ENCODE results near the gene ATF6. TPM values are rescaled to one million over a fixed set of nuclear protein-coding genes. Genes with fewer than 3 reads are reported as not detected.

The ATF6 gene
- total RNA-seq, 2 experiments from 2014 or later = 16.2 to 17.1 TPM

DNA sequence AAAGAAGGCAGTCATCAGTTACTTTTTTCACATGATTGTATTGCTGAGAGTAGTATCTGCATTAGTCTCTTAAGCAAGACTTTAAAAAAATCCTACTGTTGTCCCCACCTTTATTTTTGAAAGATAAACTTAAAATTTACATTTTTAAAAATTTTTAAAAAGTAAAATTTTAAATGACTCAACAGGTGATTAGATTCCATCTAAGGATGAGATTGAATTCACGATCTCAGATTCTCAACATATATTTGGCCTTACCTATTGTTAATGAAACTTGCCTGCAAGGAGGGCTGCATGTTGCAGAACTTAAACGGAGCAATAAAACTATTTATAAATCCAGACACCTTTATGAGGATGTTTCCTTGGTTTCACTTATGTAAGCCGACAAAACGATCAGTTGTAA, 182.3 kb downstream of the ATF6 start:
- peaks cover 2% of the 10 kb centered on the region for H3K4me1 ChIP-seq (ENCODE audit: insufficient read depth, low read length)
- no peak overlapping the region for H3K27ac ChIP-seq (ENCODE audit: low read depth in 1 of 2, low read length in 2 of 2)
- no peak overlapping the region for H3K4me3 Mint-ChIP-seq
- intact Hi-C loops (cut with DNase I, micrococcal nuclease) = no loop called here
- no peaks in the 10 kb centered on the region for H3K27me3 ChIP-seq (ENCODE audit: control insufficient read depth in 1 of 2, insufficient read depth in 2 of 2, low read length in 2 of 2)
- H3K27me3 Mint-ChIP-seq = no peaks in the 10 kb centered on the region
- peaks cover 39% of the 10 kb centered on the region for H3K4me1 Mint-ChIP-seq (ENCODE audit: low read depth)
- no peaks in the 10 kb centered on the region for H3K9me3 ChIP-seq (ENCODE audit: control insufficient read depth in 1 of 2, insufficient read depth in 1 of 2, low read length in 2 of 2)
- no peak overlapping the region for H3K4me3 ChIP-seq (ENCODE audit: low read length)
- no peaks in the 10 kb centered on the region for H3K9me3 Mint-ChIP-seq
- H3K36me3 ChIP-seq (ENCODE audit: insufficient read depth, low read length) = peaks cover 7% of the 10 kb centered on the region
- CTCF ChIA-PET = no interaction called here
- ATAC-seq (ENCODE audit: poor library complexity) = no peak
- peaks cover 42% of the 10 kb centered on the region for H3K36me3 Mint-ChIP-seq (ENCODE audit: low read depth)
- TF ChIP-seq, protein P1, sequence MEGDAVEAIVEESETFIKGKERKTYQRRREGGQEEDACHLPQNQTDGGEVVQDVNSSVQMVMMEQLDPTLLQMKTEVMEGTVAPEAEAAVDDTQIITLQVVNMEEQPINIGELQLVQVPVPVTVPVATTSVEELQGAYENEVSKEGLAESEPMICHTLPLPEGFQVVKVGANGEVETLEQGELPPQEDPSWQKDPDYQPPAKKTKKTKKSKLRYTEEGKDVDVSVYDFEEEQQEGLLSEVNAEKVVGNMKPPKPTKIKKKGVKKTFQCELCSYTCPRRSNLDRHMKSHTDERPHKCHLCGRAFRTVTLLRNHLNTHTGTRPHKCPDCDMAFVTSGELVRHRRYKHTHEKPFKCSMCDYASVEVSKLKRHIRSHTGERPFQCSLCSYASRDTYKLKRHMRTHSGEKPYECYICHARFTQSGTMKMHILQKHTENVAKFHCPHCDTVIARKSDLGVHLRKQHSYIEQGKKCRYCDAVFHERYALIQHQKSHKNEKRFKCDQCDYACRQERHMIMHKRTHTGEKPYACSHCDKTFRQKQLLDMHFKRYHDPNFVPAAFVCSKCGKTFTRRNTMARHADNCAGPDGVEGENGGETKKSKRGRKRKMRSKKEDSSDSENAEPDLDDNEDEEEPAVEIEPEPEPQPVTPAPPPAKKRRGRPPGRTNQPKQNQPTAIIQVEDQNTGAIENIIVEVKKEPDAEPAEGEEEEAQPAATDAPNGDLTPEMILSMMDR (IDR thresholded peaks at IDR 0.05) = no peak
- H3K27ac Mint-ChIP-seq = no peak overlapping the region
- DNase-seq = no peak
- POLR2A ChIA-PET = no interaction called here

DNA sequence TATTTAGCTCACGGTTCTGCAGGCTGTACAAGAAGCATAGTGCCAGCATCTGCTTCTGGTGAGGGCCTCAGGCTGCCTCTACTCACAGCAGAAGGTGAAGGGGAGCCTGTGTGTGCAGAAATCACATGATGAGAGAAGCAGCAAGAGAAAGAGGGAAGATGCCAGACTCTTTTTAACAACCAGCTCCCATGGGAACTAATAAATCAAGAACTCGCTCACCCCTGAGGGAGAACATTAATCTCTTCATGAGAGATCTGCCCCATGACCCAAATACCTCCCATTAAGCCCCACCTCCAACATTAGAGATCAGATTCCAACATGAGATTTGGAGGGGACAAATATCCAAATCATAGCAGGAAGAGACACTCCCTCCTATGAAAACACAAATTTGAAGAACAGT, 183.4 kb downstream of the ATF6 start:
- Mint-ChIP-seq H3K4me3 (no peak overlapping the region), H3K4me1 (ENCODE audit: low read depth) (peaks cover 48% of the 10 kb centered on the region), H3K36me3 (ENCODE audit: low read depth) (peaks cover 32% of the 10 kb centered on the region), H3K27me3 (no peaks in the 10 kb centered on the region), H3K27ac (no peak overlapping the region), H3K9me3 (no peaks in the 10 kb centered on the region)
- Histone ChIP-seq H3K9me3 (ENCODE audit: control insufficient read depth in 1 of 2, insufficient read depth in 1 of 2, low read length in 2 of 2) (no peaks in the 10 kb centered on the region), H3K27ac (ENCODE audit: low read depth in 1 of 2, low read length in 2 of 2) (no peak overlapping the region), H3K27me3 (ENCODE audit: control insufficient read depth in 1 of 2, insufficient read depth in 2 of 2, low read length in 2 of 2) (no peaks in the 10 kb centered on the region), H3K4me1 (ENCODE audit: insufficient read depth, low read length) (peaks cover 10% of the 10 kb centered on the region), H3K4me3 (ENCODE audit: low read length) (no peak overlapping the region), H3K36me3 (ENCODE audit: insufficient read depth, low read length) (peaks cover 3% of the 10 kb centered on the region)
- TF ChIP-seq, protein P1 (IDR thresholded peaks at IDR 0.05) = no peak
- no peak for DNase-seq
- ATAC-seq (ENCODE audit: poor library complexity) = no peak
- POLR2A ChIA-PET = no interaction called here
- CTCF ChIA-PET = no interaction called here
- intact Hi-C loops (cut with DNase I, micrococcal nuclease) = no loop called here

DNA sequence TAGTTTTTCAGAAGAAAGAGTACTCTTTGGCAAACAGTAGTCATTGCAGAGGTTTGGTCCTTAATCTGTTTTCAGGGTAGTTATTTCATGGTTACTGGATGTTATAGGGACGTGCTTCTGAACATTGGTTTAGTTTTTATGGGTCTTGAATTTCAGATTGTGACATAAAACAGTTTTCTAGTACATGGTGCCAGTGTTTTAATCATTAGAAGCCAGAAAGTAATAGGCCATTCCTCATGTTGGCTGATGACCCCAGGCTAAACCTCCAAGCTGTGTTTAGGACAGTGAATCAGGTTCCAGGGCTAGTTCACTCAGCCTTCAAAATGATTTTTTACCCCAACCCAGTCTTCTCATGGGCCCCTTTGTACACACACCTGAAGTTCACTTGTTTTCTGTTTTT, 184.3 kb downstream of the ATF6 start:
- intact Hi-C loops (cut with DNase I, micrococcal nuclease) = no loop called here
- H3K9me3 Mint-ChIP-seq = no peaks in the 10 kb centered on the region
- H3K27ac Mint-ChIP-seq = no peak overlapping the region

More for the DNA sequence above, 184.3 kb downstream of the ATF6 start:
- DNase-seq = no peak
- Histone ChIP-seq H3K9me3 (ENCODE audit: control insufficient read depth in 1 of 2, insufficient read depth in 1 of 2, low read length in 2 of 2) (no peaks in the 10 kb centered on the region), H3K4me1 (ENCODE audit: insufficient read depth, low read length) (peaks cover 10% of the 10 kb centered on the region), H3K27ac (ENCODE audit: low read depth in 1 of 2, low read length in 2 of 2) (no peak overlapping the region), H3K4me3 (ENCODE audit: low read length) (no peak overlapping the region), H3K27me3 (ENCODE audit: control insufficient read depth in 1 of 2, insufficient read depth in 2 of 2, low read length in 2 of 2) (no peaks in the 10 kb centered on the region), H3K36me3 (ENCODE audit: insufficient read depth, low read length) (peaks cover 2% of the 10 kb centered on the region)
- Mint-ChIP-seq H3K4me1 (ENCODE audit: low read depth) (peaks cover 56% of the 10 kb centered on the region), H3K4me3 (no peak overlapping the region), H3K36me3 (ENCODE audit: low read depth) (peaks cover 24% of the 10 kb centered on the region), H3K27me3 (no peaks in the 10 kb centered on the region)
- TF ChIP-seq, protein P1 (IDR thresholded peaks at IDR 0.05) = no peak
- ChIA-PET CTCF (no interaction called here), POLR2A (no interaction called here)
- no peak for ATAC-seq (ENCODE audit: poor library complexity)
